HG03025 (cell line): ENCODE data around the gene LPAR6.

Experiments
- ATAC-seq: cut with Tn5 transposase; IDR thresholded peaks from one replicate; pipeline ENCODE4 v1.9.1; 2021; ENCODE audit warnings: mild to moderate bottlenecking, moderate library complexity; ENCODE audit not compliant: unreplicated experiment, low FRiP score

Gene LPAR6

GRCh38 chr13:48415516-48415915, 2.6 kb upstream of the LPAR6 start:
- ATAC-seq = no peak

- no peak for ATAC-seq
These were observed 1.6 kb upstream of the LPAR6 start for GRCh38 chr13:48414501-48414900.

- no peak for ATAC-seq
These were observed 927 bp downstream of the LPAR6 start for GRCh38 chr13:48411841-48412531.

- no peak for ATAC-seq
These were observed 1.6 kb downstream of the LPAR6 start for GRCh38 chr13:48411147-48411794.

GRCh38 chr13:48410199-48410598, 2.7 kb downstream of the LPAR6 start:
- ATAC-seq = no peak

GRCh38 chr13:48405875-48406274, 7.0 kb downstream of the LPAR6 start:
- no peak for ATAC-seq

GRCh38 chr13:48404952-48405351, 8.0 kb downstream of the LPAR6 start:
- ATAC-seq = no peak

GRCh38 chr13:48403913-48404312, 9.0 kb downstream of the LPAR6 start:
- no peak for ATAC-seq

GRCh38 chr13:48403151-48403631, 9.7 kb downstream of the LPAR6 start:
- no peak for ATAC-seq

GRCh38 chr13:48402325-48402932, 10.5 kb downstream of the LPAR6 start:
- ATAC-seq = no peak

- no peak for ATAC-seq
These were observed 11.4 kb downstream of the LPAR6 start for GRCh38 chr13:48401480-48401879.

- ATAC-seq = no peak
These were observed 12.0 kb downstream of the LPAR6 start for GRCh38 chr13:48400850-48401291.

- no peak for ATAC-seq
These were observed 12.7 kb downstream of the LPAR6 start for GRCh38 chr13:48400090-48400694.

- no peak for ATAC-seq
These were observed 14.3 kb downstream of the LPAR6 start for GRCh38 chr13:48398450-48399095.

- no peak for ATAC-seq
These were observed 15.2 kb downstream of the LPAR6 start for GRCh38 chr13:48397744-48398143.

GRCh38 chr13:48393698-48394085, 19.2 kb downstream of the LPAR6 start:
- no peak for ATAC-seq

GRCh38 chr13:48393030-48393697, 19.7 kb downstream of the LPAR6 start:
- ATAC-seq = no peak

- ATAC-seq = no peak
These were observed 21.7 kb downstream of the LPAR6 start for GRCh38 chr13:48391257-48391656.

GRCh38 chr13:48386816-48387215, 26.1 kb downstream of the LPAR6 start:
- ATAC-seq = no peak

- no peak for ATAC-seq
These were observed 29.5 kb downstream of the LPAR6 start for GRCh38 chr13:48383384-48383783.
